22Rv1 (cell line): ENCODE results near the gene KRT84.

Source experiments
- CTCF ChIP-seq: fragments of 450-650 bp; IDR thresholded peaks from 2 replicates; pipeline ENCODE4 v1.5.1; 2017; ENCODE audit warnings: mild to moderate bottlenecking
- ZFX ChIP-seq: fragments of 450-650 bp; IDR thresholded peaks from 2 replicates; pipeline ENCODE4 v1.6.1; 2017; ENCODE audit warnings: antibody characterized with exemption, borderline replicate concordance

DNA sequence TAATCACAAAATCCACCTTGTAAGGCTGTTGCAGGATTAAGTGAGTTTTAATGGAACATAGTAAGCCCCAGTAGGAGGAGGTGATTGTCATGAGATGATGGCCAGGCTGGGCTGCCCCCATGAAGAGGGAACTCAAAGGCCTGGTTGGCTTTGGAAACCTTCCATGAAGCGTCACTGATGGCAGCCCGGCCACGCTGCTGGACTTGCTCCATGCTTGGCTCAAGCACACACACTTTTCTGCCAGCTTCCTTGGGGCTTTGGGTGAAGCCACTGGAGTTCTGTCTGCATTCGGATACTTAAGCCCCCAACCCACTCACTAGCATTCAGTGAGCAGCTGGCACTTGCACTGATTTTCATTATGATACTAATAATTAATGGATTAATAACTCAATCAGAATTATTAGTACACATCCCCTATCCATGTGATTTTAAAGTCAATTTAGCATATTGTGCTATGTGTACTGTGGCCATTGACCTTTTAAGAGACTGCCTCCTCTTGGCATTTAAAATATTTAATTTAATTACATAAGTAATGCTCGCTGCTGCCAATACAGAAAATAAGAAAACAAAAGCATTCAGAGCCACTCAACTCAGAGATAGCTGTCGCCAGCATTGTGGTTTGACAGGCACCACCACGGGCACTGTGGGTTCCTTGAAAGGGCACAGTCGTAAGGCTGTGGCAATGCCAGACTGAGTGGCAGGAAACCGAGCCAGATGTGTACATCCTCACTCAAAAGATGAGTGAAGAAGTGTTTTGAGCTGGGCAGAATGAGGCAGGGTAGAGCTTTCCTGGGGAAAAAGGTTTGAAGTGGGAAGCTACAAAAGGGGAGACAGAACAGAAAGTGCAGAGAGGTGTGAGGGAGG is 34.0 kb downstream of the KRT84 start:
- no peak for TF ChIP-seq CTCF
- no peak for TF ChIP-seq ZFX
